ENCODE measurements around the gene FTSJ3.

- no peak for TF ChIP-seq CTCF (IDR thresholded peaks at IDR 0.05; ENCODE audit: insufficient read depth, low read depth, low read length)
- TF ChIP-seq EZH2 (IDR thresholded peaks at IDR 0.05; ENCODE audit: insufficient read depth, low read length) = no peak
These were observed 41.9 kb downstream of the FTSJ3 start for GRCh38 chr17:63785556-63785955.

Measured in astrocyte (in vitro differentiated cells and primary cell).